Activated T-cell treated with anti-CD3 and anti-CD28 coated beads for 48 hours (primary cell): ENCODE measurements around the gene IFNW1.
"Not testable (repeated sequence)": the region's sequence is repeated elsewhere in the genome, so short reads cannot be mapped to it uniquely, and the experiment has no call there.

Source experiments
- DNase-seq: peaks from one replicate; pipeline ENCODE4 v3.0.0-alpha.2; 2020; ENCODE audit warnings: low read depth

IFNW1 gene

GRCh38 chr9:21141427-21141882 lies at the start of gene IFNW1:
TSS of gene IFNW1 (minus strand) at chr9:21141832. CDS start at chr9:21141570, 262 bp downstream.
- no peak for DNase-seq

- not testable (repeated sequence) for DNase-seq
Observed at GRCh38 chr9:21187487-21187886, 45.9 kb upstream of the IFNW1 start, which contains the start of gene IFNA4. TSS of gene IFNA4 (minus strand) at chr9:21187587. CDS start at chr9:21187531, 56 bp downstream.

GRCh38 chr9:21182810-21183736 lies 41.4 kb upstream of the IFNW1 start:
- DNase-seq: not testable (repeated sequence)

GRCh38 chr9:21174671-21175070 lies 33.0 kb upstream of the IFNW1 start:
- no peak for DNase-seq

GRCh38 chr9:21172156-21172555 lies 30.5 kb upstream of the IFNW1 start:
- no peak for DNase-seq

GRCh38 chr9:21171351-21171750 lies 29.7 kb upstream of the IFNW1 start:
- DNase-seq: no peak

- DNase-seq: not testable (repeated sequence)
Observed at GRCh38 chr9:21166560-21166959, 24.9 kb upstream of the IFNW1 start, which contains the start of gene IFNA21. TSS of gene IFNA21 (minus strand) at chr9:21166660. CDS start at chr9:21166612, 48 bp downstream.

- DNase-seq: no peak
Observed at GRCh38 chr9:21165516-21165915, 23.9 kb upstream of the IFNW1 start.

- no peak for DNase-seq
Observed at GRCh38 chr9:21160178-21160577, 18.5 kb upstream of the IFNW1 start.

GRCh38 chr9:21155501-21155900 lies 13.9 kb upstream of the IFNW1 start:
- DNase-seq: no peak

GRCh38 chr9:21154018-21154608 lies 12.5 kb upstream of the IFNW1 start:
- no peak for DNase-seq

GRCh38 chr9:21153336-21154017 lies 11.8 kb upstream of the IFNW1 start:
- no peak for DNase-seq

- DNase-seq: no peak
Observed at GRCh38 chr9:21144603-21145002, 3.0 kb upstream of the IFNW1 start.

- no peak for DNase-seq
Observed at GRCh38 chr9:21137020-21137419, 4.6 kb downstream of the IFNW1 start.

GRCh38 chr9:21135736-21136135 lies 5.9 kb downstream of the IFNW1 start:
- DNase-seq: no peak

GRCh38 chr9:21128186-21128585 lies 13.4 kb downstream of the IFNW1 start:
- not testable (repeated sequence) for DNase-seq

- DNase-seq: no peak
Observed at GRCh38 chr9:21121595-21122251, 19.9 kb downstream of the IFNW1 start.

GRCh38 chr9:21121079-21121478 lies 20.6 kb downstream of the IFNW1 start:
- DNase-seq: no peak

- DNase-seq: no peak
Observed at GRCh38 chr9:21119093-21119770, 22.4 kb downstream of the IFNW1 start.

GRCh38 chr9:21114311-21114710 lies 27.3 kb downstream of the IFNW1 start:
- DNase-seq: no peak
